ENCODE data around the gene C2orf78.

Gene C2orf78

DNA sequence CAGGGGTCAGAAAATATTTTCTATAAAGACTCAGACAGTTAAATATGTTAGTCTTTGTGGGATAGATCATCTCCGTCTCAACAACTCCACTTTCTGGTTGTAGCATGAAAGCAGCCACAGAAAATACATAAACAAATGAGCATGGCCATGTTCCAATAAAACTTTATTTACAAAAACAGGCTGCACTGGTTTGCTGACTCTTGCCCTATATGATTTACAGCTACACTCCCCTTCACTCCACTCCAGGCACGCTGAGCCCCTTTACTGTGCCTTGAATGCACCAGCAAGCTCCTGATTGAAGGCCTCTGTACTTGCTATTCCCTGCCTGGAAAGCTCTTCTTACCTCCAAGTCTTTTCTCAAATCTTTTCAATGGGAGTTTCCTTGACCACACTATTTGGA lies 39.0 kb downstream of the C2orf78 start:
- no peak overlapping the region for H3K4me3 ChIP-seq (ENCODE audit: low read depth, low read length)
- DNase-seq (ENCODE audit: low read depth) = no peak
- TF ChIP-seq, protein P1, sequence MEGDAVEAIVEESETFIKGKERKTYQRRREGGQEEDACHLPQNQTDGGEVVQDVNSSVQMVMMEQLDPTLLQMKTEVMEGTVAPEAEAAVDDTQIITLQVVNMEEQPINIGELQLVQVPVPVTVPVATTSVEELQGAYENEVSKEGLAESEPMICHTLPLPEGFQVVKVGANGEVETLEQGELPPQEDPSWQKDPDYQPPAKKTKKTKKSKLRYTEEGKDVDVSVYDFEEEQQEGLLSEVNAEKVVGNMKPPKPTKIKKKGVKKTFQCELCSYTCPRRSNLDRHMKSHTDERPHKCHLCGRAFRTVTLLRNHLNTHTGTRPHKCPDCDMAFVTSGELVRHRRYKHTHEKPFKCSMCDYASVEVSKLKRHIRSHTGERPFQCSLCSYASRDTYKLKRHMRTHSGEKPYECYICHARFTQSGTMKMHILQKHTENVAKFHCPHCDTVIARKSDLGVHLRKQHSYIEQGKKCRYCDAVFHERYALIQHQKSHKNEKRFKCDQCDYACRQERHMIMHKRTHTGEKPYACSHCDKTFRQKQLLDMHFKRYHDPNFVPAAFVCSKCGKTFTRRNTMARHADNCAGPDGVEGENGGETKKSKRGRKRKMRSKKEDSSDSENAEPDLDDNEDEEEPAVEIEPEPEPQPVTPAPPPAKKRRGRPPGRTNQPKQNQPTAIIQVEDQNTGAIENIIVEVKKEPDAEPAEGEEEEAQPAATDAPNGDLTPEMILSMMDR (IDR thresholded peaks at IDR 0.05; ENCODE audit: low read depth, low read length, missing control alignments) = no peak

DNA sequence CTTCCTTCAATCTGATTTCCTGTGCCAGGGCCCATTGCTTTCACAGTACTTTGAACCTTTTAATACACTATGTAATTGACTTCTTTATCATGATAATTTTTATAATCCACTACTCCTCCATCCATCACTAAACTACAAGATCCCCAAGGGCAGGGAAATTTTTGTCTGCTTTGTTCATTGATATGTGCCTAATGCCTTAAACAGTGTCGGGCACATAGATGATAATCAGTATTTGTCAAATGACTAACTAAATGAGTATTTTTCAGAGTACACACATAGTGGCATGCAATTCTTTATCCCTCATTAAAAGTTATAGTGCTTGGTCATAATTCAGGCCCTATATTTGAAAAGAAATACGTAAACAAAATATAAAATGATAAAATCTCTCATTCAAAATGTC lies 39.4 kb downstream of the C2orf78 start:
- TF ChIP-seq, protein P1 (IDR thresholded peaks at IDR 0.05; ENCODE audit: low read depth, low read length, missing control alignments) = no peak
- no peak for DNase-seq (ENCODE audit: low read depth)
- H3K4me3 ChIP-seq (ENCODE audit: low read depth, low read length) = no peak overlapping the region

DNA sequence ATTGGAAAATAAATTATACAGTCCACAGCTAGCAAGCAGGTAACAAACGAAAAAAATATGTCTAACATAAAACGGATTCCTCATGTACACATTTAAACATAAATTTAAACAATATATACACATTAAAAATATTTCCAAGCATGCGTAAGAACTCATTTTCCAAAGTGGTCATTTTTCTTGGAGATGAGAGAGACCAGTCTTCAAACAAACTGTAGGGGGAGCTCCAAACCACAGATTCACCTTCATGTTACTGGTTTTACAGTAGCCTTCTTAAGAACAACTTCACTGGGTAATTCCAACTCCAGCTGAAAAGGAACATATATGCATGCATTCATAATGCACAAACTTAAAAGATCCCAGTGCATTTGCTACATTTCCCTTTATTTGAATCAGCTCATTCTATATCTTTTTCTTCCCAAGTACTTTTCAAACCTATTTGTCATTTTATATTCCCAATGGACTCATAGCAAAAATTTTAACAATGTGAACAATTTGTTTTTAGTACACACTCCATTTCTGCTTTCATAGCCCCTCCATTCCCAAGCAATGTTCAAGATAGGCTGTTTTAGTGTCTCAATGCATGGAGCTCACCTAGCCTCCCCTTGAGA lies 40.0 kb downstream of the C2orf78 start:
- TF ChIP-seq, protein P1 (IDR thresholded peaks at IDR 0.05; ENCODE audit: low read depth, low read length, missing control alignments) = peak; percentile 79
- peak; percentile 69 for DNase-seq (ENCODE audit: low read depth)
- no peak overlapping the region for H3K4me3 ChIP-seq (ENCODE audit: low read depth, low read length)

DNA sequence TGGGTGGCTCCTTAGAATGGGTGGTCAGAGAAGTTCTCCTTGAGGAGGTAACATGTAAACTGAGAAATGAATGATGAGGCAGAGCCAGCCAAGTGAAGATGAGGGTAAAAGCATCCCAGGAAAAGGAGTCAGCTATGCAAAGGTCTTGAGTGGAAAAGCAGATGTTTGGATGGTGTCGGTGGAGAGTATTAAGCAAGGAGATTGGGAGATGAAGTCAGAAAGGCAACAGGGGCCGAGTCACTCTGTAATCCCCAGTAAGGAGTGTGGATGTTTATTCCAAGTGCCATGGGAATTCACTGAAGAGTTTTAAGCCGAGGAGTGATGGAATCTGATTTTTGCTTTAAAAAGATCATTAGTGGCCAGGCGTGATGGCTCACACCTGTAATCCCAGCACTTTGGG lies 41.4 kb downstream of the C2orf78 start:
- DNase-seq (ENCODE audit: low read depth) = no peak
- no peak overlapping the region for H3K4me3 ChIP-seq (ENCODE audit: low read depth, low read length)
- TF ChIP-seq, protein P1 (IDR thresholded peaks at IDR 0.05; ENCODE audit: low read depth, low read length, missing control alignments) = no peak

DNA sequence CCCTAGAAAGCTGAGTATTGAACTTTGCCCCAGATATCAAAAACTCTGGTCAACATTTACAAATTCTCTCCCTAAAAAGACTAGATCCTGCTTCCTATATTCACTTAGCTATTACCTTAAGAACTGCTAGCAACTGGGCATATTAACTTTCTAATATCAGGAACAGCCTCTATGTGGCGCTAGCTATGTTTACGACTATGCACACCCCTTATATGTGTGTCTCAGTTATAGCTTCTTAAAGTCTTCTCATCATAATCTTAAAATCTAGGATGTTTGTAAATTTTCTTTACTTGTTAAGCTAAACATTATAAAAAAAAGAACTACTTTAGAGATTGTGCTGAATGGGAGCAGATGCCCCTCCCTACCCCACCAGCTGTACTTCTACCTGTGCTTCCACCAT lies 43.0 kb downstream of the C2orf78 start:
- no peak for DNase-seq (ENCODE audit: low read depth)

DNA sequence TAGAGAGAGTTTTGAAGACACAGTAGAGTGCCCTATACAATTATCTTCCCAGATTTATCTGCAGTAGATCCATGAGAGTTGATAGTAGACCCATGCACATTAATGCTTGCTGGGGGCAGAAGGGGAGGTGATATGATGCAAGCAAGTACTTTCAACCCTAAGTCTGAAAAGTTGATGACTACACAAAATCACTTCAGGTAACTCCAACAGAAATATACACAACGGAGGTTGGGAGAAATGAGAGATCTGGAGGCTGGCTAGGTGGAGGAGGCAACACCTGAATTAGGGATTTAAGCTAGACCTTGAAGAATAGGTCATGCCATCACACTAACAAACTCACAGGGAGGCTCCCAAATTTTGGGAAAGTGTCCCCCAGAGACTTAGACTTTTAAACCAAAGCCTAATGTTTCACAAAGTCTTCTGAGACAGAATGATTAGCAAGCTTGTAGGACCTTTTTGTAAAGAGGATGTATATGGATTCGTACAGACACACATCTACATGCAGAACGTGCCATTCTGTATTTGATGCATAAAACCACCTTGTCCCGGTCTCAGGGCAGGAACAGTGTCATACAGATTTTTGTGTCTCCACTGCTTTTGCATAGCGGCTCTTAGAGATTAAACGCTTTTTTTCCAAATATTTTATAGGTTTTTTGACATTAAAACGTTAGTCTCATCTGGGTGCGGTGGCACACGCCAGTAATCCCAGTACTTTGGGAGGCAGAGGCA lies 43.8 kb downstream of the C2orf78 start:
- TF ChIP-seq, protein P1 (IDR thresholded peaks at IDR 0.05; ENCODE audit: low read depth, low read length, missing control alignments) = no peak
- peak overlapping the region; percentile 90 for H3K4me3 ChIP-seq (ENCODE audit: low read depth, low read length)

More for the DNA sequence above, 43.0 kb downstream of the C2orf78 start:
- TF ChIP-seq, protein P1 (IDR thresholded peaks at IDR 0.05; ENCODE audit: low read depth, low read length, missing control alignments) = peak; percentile 52
- no peak overlapping the region for H3K4me3 ChIP-seq (ENCODE audit: low read depth, low read length)

More for the DNA sequence above, 43.8 kb downstream of the C2orf78 start:
- DNase-seq (ENCODE audit: low read depth) = no peak

All from GM12864 (cell line).